CD1c-positive myeloid dendritic cell (primary cell): ENCODE results near the gene NCS1.

Experiments used
- DNase-seq: peaks from one replicate; pipeline ENCODE4 v3.0.0-alpha.2; 2016; ENCODE audit errors: extremely low spot score

NCS1 gene

GRCh38 chr9:130213911-130214761, 41.9 kb downstream of the NCS1 start:
- DNase-seq, result no peak

DNA sequence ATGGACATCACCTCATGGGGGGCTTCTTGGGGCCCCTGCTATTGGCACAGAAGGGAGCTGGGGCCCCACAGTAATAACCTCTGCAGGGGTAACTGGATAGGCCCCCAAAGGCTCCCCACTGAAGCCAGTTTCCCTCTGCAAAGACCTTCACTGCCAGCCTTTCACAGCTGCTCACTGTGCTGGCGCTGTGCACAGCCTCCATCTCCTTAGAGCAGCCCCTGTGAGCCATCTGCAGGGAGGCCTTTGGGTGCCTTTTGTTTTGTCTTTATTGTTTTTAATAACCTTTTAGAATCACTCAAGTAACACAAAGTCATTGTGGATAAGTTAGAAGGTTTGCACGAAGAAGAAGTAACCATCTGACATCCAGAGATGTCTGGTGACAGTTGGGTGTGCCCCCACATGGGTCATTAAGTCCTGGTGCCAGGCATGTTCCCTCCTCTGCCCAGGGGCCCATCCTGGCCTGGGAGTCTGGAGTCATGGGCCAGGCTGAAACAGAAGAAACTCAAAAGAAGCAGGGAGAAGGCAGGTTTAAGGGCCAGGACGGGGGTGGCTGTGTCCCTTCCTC, 42.7 kb downstream of the NCS1 start:
- no peak for DNase-seq

DNA sequence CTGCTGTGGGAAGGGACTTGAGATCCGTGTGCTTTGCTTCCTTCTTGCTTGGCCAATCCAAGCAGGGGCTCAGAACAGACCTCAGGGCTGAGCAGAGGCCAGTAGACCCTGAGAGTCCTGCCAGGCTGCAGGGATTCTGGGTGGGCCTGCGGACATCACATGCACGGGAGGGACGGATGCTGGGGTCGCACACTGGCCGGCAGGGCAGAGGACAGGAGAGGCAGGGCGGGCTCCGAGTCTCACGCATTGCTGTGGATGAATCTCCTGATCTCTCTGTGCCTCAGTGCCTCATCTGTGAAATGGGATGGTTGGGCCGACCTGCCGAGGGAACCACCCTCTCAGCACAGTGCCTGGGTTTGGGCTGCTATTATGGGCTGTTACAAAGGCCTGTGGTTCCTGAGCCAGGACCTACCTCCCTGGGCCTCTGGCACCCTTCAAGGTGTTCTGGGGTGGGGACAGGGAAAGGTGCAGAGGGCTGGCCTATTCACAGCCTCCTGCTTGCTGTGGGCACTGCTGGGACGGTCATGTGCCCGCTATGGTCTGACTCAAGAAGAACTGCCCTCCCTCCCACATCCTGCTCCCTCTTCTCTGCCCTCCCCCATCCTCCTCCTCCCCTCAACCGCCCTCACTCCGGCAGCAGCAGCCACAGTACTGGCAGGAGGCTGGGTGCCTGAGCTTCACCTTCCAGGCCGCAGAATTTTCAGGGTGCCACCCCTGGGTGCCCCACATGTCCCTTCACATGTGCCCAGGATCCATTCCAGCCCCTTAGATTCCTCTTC, 43.3 kb downstream of the NCS1 start:
- DNase-seq, result peak; percentile 6

GRCh38 chr9:130217838-130218237, 45.6 kb downstream of the NCS1 start:
- no peak for DNase-seq

DNA sequence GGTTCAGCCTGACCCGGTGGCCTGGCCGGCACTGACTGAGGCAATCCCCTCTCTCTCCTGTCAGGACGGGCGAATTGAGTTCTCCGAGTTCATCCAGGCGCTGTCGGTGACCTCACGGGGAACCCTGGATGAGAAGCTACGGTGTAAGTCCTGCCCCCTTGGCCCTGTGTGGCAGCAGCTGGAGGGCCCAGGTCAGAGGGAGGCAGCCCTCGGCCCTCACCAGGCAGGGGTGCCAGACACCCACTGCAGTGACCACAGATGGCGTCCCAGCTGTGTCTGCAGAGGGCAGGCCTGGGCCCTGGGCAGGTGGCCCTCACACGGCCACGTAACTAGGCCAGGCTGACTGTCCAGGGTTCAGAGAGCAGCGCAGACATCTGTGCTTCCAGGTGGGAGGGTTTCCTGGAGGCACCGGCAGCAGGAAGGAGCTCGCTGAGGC, 47.5 kb downstream of the NCS1 start:
- no peak for DNase-seq

GRCh38 chr9:130220352-130220751, 48.1 kb downstream of the NCS1 start:
- DNase-seq, result no peak

GRCh38 chr9:130222833-130223232, 50.6 kb downstream of the NCS1 start:
- DNase-seq, result no peak

- DNase-seq, result no peak
Measured at GRCh38 chr9:130225071-130225470, 52.9 kb downstream of the NCS1 start.

DNA sequence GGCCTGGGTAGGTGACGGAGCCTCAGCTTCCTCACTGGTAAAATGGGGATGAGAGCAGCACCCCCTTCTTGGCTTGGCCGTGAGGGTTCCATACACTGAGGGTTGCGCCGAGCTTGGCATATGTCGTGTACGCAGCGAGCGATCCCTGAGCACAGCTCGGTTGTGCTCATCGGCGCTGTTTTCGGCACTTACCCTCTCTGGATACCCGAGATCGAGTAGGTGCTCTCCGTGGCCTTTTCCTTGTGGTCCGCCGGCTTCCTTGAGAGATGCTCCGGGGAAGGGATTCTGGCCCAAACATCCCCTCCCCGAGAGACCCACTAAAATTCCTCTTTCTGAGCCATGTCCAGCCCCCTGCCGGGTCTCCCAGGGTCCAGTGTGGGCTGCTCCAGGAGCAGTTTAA, 53.4 kb downstream of the NCS1 start:
- no peak for DNase-seq

DNA sequence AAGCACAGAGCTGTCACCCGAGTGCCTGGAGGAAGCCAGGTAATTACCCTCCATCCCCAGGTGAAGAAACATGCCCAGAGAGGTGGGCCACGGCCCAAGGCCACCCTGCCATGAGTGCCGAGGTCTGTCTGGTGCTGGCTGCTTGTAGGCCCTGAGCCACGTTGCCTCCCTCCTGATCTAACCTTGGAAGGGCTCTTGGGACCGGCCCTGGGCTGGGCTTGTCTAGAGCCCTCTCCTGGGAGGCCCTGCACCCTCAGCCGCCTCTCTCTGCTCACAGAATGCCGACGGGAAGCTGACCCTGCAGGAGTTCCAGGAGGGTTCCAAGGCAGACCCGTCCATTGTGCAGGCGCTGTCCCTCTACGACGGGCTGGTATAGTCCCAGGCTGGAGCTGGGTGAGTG, 53.9 kb downstream of the NCS1 start:
- no peak for DNase-seq

DNA sequence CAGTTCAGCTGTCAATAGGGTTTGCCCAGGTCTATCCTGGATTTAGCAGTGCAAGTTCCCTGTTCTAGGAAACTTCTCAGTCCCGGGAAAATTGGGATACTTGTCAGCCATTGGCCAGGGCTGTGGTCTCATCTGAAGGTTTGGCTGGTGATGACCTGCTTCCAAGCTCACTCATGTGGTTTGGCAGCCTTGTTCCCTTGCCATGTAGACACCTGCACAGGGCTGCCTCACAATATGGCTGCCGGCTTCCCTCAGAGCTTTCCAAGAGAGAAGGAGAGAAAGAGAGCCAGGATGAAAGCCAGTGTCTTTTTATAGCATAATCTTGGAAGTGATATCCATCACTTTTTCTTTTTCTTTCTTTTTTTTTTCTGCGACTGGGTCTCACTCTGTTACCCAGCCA, 55.6 kb downstream of the NCS1 start:
- no peak for DNase-seq

DNA sequence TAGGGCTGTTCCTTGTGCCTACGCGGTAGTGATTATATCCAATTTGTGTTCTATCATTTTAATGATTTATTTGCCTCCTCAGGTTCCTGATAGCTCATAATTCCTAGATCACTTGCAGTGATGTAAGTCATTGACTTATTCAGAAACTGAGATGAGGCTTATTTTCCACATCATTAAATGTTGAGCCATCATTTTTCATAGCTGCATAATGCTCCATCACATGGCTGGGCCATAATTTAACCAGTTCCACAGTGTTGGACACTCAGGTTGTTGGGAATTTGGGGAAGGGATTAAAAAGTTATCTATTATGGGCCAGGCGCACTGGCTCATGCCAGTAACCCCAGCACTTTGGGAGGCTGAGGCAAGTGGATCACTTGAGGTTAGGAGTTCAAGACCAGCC, 57.6 kb downstream of the NCS1 start:
- DNase-seq, result no peak

DNA sequence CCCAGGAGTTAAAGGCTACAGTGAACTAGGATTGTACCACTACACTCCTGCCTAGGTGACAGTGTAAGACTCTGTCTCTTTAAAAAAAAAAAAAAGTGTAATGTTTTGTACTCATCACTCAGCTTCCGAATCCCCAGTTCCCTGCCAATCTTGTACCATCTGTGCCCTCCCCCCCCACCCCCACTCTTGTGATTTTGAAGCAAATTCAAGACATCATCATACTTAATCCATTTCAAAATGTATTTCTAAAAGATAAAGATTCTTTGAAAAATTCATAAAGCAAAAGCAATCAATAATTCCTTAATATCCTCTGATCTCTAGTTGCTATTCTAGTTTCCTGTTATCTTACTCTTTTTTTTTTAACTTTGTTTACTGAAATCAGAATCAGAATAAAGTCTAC, 58.4 kb downstream of the NCS1 start:
- no peak for DNase-seq

GRCh38 chr9:130232899-130233586, 60.8 kb downstream of the NCS1 start:
- DNase-seq, result no peak

DNA sequence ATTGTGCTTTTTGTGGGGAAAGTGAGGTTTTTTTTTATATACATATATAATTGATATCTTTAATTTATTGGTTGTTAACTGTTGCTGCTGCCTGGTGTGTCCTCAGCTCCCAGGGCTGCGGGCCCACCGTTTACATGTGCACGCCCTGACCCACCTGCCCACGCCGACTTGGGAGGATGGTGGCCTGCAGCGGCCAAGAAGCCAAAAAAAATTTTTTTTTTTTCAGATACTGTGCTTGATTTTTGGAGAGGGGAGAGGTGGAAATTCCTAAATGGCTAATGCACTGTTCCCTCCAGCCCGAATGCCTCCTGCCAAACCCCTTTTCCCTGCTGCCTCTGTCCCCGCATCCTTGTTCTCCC, 61.4 kb downstream of the NCS1 start:
- DNase-seq, result no peak

DNA sequence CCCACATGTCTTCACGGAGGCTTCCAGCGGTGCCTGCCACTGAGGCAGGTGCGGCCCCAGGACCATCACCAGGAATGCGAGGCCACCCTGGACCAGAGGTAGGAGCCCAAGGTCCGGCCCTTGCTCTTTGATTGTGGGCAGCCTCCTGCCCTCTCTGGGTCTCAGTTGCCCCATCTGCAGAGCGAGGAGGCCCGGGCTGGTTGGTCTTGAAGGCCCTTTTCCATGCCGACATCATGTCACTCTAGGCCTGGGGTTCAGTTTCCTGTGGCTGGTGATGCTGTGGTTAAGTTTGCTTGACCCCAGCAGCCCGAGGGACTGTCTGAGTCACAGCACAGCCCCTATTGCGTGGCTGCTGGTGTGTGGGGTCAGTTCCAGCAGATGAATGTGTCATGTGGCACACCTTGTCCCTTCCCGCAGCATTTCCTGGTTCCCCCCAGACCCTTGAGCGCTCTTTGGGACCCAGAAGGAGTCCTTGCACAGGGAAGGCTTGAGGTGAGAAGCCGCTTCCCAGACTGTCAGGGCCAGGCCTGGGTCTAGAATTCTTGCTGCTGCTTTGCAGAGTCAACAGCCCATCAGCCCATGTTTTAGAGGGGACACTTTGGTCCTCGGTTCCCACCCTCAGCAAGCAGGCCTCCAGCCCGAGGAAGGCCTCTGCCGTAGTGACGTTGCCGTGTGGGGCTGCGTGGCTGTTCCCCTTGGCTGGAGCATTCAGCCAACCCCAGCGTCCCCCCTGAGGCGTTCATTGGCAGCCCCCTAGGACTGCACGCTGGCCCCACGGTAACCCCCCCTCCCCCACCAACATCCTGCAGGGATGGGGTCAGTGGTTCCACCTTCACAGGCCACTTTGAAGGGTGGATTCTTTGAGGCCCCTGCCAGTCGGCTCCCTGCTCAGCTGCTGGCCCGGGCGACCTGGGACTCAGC, 62.4 kb downstream of the NCS1 start:
- DNase-seq, result no peak

DNA sequence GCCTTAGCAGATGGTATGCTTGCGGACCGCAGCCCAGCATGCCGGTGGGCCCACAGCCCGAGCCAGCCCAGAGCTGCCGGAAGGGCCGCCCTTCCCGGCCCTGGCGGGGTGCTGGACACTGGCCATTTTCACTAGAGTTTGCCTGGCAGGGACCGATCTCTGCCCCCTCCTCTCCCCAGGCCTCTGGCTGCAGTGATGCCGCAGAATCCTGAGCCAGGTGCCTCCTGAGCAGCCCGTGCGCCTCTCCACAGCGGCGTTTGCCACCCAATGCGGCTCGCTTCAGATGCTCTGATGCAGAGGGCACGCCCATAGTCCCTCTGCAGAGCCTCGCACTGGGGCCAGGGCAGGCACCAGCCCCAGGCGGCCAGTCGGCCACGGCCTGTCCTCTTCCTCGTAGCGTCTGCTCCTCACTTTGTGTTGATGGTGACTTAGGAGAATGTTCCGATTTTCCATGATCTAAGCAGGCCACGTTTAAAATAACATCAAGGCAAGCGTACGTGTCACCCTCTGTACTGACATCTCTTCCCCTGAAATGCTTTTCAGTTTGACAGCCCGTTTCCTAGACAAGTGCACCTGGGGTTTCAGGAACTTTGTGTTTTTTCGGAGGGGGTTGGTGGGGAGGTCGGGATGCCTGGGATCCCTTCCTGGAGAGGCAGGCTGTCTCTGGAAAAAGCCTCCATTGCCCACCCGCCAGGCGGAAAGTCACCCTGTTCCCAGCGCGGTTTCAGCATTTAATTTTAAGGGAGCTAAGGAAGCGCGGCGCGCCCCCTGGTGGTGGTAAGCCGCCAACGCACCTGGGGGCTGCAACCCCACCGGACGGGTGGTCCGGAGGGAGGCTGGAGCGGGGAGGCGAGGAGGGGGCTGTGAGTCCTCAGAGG, 63.6 kb downstream of the NCS1 start:
- peak; percentile 79 for DNase-seq

GRCh38 chr9:130236436-130236985, 64.3 kb downstream of the NCS1 start:
- DNase-seq, result no peak

DNA sequence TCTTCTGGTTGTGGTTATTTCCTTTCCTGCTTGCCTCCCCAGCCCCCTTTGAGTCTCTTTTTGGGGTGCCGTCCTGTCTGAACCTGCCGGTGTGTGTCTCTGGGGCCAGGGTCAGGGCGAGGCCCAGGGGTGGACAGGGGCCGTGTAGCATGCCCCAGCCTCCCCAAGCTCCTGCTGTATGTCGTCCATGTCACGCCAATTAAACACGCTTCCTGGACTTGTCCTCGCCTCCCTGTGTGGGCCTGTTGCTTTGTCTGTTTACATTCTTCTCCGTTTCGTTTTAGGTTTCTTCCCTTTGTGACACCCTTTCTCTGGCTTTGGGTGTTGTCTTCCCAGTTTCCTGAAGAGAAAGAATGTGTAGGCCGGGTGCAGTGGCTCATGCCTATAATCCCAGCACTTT, 64.9 kb downstream of the NCS1 start:
- DNase-seq, result no peak
